ENCODE data around the gene BAIAP2L1.

The BAIAP2L1 gene

DNA sequence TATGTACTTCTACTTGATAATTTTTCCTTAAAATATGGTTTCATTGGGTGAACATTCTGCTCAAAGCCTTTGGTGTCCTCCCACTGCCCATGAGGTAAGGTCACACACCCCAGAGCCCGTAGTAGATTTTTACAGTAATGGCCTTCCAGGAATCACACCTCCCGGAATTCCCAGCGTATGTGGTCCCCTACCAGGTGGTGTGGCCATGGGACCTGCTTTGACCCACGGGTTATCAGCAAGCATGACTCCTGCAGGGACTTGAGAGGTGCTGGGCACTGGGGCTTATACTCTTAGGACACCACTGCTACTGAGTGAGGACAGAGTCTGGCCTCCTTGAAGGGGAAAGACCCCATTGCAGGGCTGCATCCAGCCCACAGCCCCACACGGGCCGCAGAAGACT lies 42.2 kb downstream of the BAIAP2L1 start:
- DNase-seq (ENCODE audit: low read depth): no peak

- DNase-seq (ENCODE audit: low read depth): no peak
Observed at GRCh38 chr7:98357751-98358161, 43.1 kb downstream of the BAIAP2L1 start.

GRCh38 chr7:98355250-98355538 lies 45.7 kb downstream of the BAIAP2L1 start:
- DNase-seq (ENCODE audit: low read depth): no peak

GRCh38 chr7:98354511-98355249 lies 46.2 kb downstream of the BAIAP2L1 start:
- DNase-seq (ENCODE audit: low read depth): no peak

DNA sequence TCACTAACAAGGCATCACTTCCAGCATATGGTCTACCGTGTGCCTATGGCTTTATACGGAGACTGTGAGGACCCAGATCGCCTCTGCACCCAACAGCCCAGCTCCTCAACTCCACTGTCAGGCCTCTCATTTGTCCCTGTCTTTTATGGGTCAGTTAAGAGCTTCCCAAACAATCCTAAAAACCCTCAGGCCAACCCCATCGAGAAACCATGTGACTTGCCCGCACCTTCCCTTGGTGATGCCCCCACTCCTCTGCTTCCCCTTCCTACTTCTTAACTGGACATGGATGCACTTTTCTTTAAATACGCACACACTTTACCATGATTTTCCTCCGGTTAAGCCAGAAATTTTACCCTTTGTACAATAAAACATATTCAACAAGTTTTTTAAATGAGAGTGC lies 46.8 kb downstream of the BAIAP2L1 start:
- no peak for DNase-seq (ENCODE audit: low read depth)

GRCh38 chr7:98352621-98353020 lies 48.3 kb downstream of the BAIAP2L1 start:
- no peak for DNase-seq (ENCODE audit: low read depth)

GRCh38 chr7:98351136-98351535 lies 49.8 kb downstream of the BAIAP2L1 start:
- DNase-seq (ENCODE audit: low read depth): no peak

GRCh38 chr7:98348726-98349474 lies 52.0 kb downstream of the BAIAP2L1 start:
- no peak for DNase-seq (ENCODE audit: low read depth)

DNA sequence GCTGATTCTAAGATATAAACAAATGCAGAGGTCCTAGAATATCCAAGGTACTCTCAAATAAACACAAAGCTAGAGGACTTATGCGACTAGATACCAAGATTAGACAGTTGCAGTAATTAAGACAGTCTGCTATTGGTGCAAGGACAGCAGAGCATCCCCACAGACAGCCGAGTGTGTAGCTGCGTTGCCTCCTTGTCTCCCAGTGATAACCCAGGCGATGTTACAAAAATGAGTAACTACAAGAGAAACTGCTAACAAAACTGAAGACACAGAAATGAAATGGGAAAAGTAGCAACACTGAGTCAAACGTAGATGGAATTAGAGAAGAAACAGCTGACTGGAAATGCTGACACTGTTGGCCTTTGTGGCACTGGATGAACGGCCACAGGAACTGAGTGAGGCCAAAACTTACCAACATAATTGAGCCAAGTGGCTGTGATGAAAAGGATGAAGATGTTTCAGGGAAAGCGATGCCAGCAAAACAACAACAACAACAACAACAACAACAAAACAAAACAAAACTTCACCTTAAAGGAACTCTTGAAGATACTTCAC lies 54.3 kb downstream of the BAIAP2L1 start:
- DNase-seq (ENCODE audit: low read depth): no peak

DNA sequence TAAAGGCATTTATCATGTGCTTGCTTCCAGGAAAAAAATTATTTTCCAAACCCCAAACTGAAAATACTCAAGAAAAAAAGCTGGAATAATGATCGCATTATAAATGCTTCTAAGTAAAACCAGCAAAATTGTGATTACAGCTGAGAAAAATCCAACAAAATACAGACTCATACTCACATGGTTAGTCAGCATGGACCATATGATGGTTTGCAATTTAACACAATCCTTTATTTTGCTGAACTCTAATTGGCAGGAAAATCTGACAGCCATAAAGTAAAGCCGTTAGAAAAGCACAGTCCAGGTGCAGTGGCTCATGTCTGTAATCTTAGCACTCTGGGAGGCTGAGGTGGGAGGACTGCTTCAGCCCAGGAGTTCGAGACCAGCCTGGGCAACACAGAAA lies 59.8 kb downstream of the BAIAP2L1 start:
- no peak for DNase-seq (ENCODE audit: low read depth)

- DNase-seq (ENCODE audit: low read depth): no peak
Observed at GRCh38 chr7:98339043-98339442, 61.8 kb downstream of the BAIAP2L1 start.

GRCh38 chr7:98338441-98338840 lies 62.4 kb downstream of the BAIAP2L1 start:
- DNase-seq (ENCODE audit: low read depth): no peak

GRCh38 chr7:98335411-98335977 lies 65.4 kb downstream of the BAIAP2L1 start:
- DNase-seq (ENCODE audit: low read depth): no peak

- DNase-seq (ENCODE audit: low read depth): no peak
Observed at GRCh38 chr7:98334081-98334480, 66.8 kb downstream of the BAIAP2L1 start.

GRCh38 chr7:98330926-98331529 lies 69.9 kb downstream of the BAIAP2L1 start:
- no peak for DNase-seq (ENCODE audit: low read depth)

DNA sequence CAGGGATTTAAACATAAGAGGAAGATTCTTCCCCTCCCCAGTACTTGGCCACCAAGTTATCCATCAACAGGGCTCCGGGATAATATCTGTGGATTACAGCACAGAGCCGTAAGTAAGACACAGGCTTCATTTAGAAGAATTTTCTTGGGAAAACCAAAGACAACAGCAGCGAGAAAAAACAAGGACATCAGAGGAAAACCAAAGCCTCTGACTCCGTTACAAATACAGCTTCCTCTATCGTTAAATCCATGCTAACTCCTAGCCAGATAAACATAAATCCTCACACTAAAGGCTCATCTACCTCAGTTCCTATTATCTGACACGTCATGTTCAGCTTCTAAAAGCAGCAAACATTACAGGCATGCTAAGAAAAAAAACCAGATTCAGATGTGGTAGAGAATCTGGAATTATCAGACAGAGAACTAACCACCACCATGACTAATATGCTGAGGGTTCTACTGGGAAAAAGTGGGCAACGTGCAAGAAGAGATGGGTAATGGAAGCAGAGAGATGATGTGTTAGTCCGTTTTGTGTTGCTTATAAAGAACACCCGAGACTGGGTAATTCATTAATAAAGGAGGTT lies 71.0 kb downstream of the BAIAP2L1 start:
- DNase-seq (ENCODE audit: low read depth): no peak

- no peak for DNase-seq (ENCODE audit: low read depth)
Observed at GRCh38 chr7:98329100-98329790, 71.6 kb downstream of the BAIAP2L1 start.

DNA sequence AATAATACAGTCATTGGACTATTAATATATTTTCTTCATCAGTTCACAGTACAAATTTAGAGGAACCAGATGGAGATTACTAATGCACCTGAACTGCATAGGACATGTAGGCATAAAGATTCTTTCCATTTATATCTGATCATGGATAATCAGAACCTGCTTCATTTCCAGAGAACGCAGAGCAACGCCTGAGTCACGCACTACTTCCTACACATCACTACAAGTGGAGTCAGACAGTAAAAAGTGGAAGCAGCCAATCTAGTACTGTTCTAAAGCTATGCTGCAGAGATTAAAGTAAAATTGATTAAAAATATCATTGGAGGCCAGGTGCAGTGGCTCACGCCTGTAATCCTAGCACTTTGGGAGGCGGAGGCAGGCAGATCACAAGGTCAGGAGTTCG lies 76.1 kb downstream of the BAIAP2L1 start:
- no peak for DNase-seq (ENCODE audit: low read depth)

GRCh38 chr7:98323597-98324322 lies 77.1 kb downstream of the BAIAP2L1 start:
- DNase-seq (ENCODE audit: low read depth): no peak

GRCh38 chr7:98322331-98323270 lies 78.3 kb downstream of the BAIAP2L1 start:
- DNase-seq (ENCODE audit: low read depth): no peak

All from activated T-helper 1 cell treated with Interleukin-2 at 50 U/mL for 16 hours (primary cell).